ENCODE measurements around the gene PRPF19. TPM values are rescaled to one million over a fixed set of nuclear protein-coding genes. Genes with fewer than 3 reads are reported as not detected.

Gene PRPF19
- total RNA-seq, 2 experiments from 2014 or later, result 120 to 153 TPM

- H3K79me2 ChIP-seq (ENCODE audit: insufficient read depth, low read depth, low read length), result no peaks in the 10 kb centered on the region
- H2AFZ ChIP-seq (ENCODE audit: low read length), result no peak overlapping the region
- intact Hi-C loops (cut with micrococcal nuclease; ENCODE audit: unreplicated experiment), result no loop called here
- DNase-seq (ENCODE audit: low spot score), result no peak
- H3K9me3 ChIP-seq (ENCODE audit: low read length), result no peaks in the 10 kb centered on the region
- H4K20me1 ChIP-seq (ENCODE audit: insufficient read depth, low read length), result no peaks in the 10 kb centered on the region
- TF ChIP-seq EZH2phosphoT487 (IDR thresholded peaks at IDR 0.05; ENCODE audit: borderline replicate concordance, low read depth, low read length), result no peak
- TF ChIP-seq CTCF (conservative IDR thresholded peaks at IDR 0.05; ENCODE audit: low read length), result no peak
- H3K9me2 ChIP-seq (ENCODE audit: insufficient read depth, low read length), result no peaks in the 10 kb centered on the region
- ChIA-PET POLR2A (no interaction called here), CTCF (ENCODE audit: unreplicated experiment) (no interaction called here)
- 0 out of 2 replicates have a peak, but pooled peaks cover 11% of the 10 kb centered on the region for H3K36me3 ChIP-seq (ENCODE audit: insufficient read depth, low read length)
- BruUV-seq (replicated peaks), result no TSS peak
- no peak overlapping the region for H3K4me2 ChIP-seq (ENCODE audit: low read length)
- H3K27ac ChIP-seq (ENCODE audit: low read depth, low read length, poor library complexity, severe bottlenecking), result no peak overlapping the region
- no peak overlapping the region for H3K4me3 ChIP-seq (ENCODE audit: low read depth, low read length, poor library complexity, severe bottlenecking)
- peaks cover 10% of the 10 kb centered on the region for H3K4me1 ChIP-seq (ENCODE audit: insufficient read depth, low read length, poor library complexity, severe bottlenecking)
Measured at GRCh38 chr11:60857378-60858232, 48.8 kb downstream of the PRPF19 start.

- no peaks in the 10 kb centered on the region for H3K9me2 ChIP-seq (ENCODE audit: insufficient read depth, low read length)
- no peaks in the 10 kb centered on the region for H3K9me3 ChIP-seq (ENCODE audit: low read length)
- peaks cover 25% of the 10 kb centered on the region for H3K36me3 ChIP-seq (ENCODE audit: insufficient read depth, low read length)
- TF ChIP-seq EZH2phosphoT487 (IDR thresholded peaks at IDR 0.05; ENCODE audit: borderline replicate concordance, low read depth, low read length), result no peak
- H4K20me1 ChIP-seq (ENCODE audit: insufficient read depth, low read length), result no peaks in the 10 kb centered on the region
- no peak within 1 kb of the TSS for H2AFZ ChIP-seq (ENCODE audit: low read length)
- no TSS peak for BruUV-seq (replicated peaks)
- ChIA-PET POLR2A (no interaction called here), CTCF (ENCODE audit: unreplicated experiment) (interaction anchor here (1.0 kb wide), 1 partner anchor 14 kb away, joined by 3 read pairs; no protein-coding TSS in a partner anchor)
- H3K4me2 ChIP-seq (ENCODE audit: low read length), result no peak within 1 kb of the TSS
- DNase-seq (ENCODE audit: low spot score), result no peak
- H3K4me1 ChIP-seq (ENCODE audit: insufficient read depth, low read length, poor library complexity, severe bottlenecking), result peaks cover 10% of the 10 kb centered on the region
- intact Hi-C loops (cut with micrococcal nuclease; ENCODE audit: unreplicated experiment), result no loop called here
- H3K4me3 ChIP-seq (ENCODE audit: low read depth, low read length, poor library complexity, severe bottlenecking), result no peak within 1 kb of the TSS
- no peak within 1 kb of the TSS for H3K27ac ChIP-seq (ENCODE audit: low read depth, low read length, poor library complexity, severe bottlenecking)
- no peaks in the 10 kb centered on the region for H3K79me2 ChIP-seq (ENCODE audit: insufficient read depth, low read depth, low read length)
Measured at GRCh38 chr11:60855726-60856633, 50.4 kb downstream of the PRPF19 start, which contains the start of gene PTGDR2. Gene PTGDR2 (minus strand): TSS chr11:60855950. CDS start chr11:60853722, 2,228 bp downstream.

All from OCI-LY7 (cell line).